Mononuclear cell (primary cell): Measurements from ENCODE around the gene KCP. TPM values are rescaled to one million over a fixed set of nuclear protein-coding genes. Genes with fewer than 3 reads are reported as not detected.

ENCODE experiments used
- H3K27me3 ChIP-seq: 2 replicates; pipeline ENCODE4 v1.6.0; 2011; ENCODE audit warnings: low read length, control low read depth; ENCODE audit not compliant: insufficient read depth
- H3K4me1 ChIP-seq: 2 replicates; pipeline ENCODE4 v1.5.1; 2011; ENCODE audit warnings: mild to moderate bottlenecking, low read length, control low read depth; ENCODE audit not compliant: insufficient read depth
- H3K4me3 ChIP-seq: 2 replicates; pipeline ENCODE4 v1.5.1; 2011; ENCODE audit warnings: mild to moderate bottlenecking, low read length, moderate library complexity
- H3K9me3 ChIP-seq: 2 replicates; pipeline ENCODE4 v1.5.1; 2011; ENCODE audit warnings: low read depth, mild to moderate bottlenecking, control low read depth, low read length
- total RNA-seq: library from RNA; depleted of rRNA; stranded (reverse); fragments of >200 nt; gene quantifications from one replicate; pipeline ENCODE4 v1.2.3, GENCODE V29; 2012

KCP gene
- total RNA-seq, 1 donor = 0.10 TPM

GRCh38 chr7:128906766-128907559 is 3.5 kb downstream of the KCP start:
- Histone ChIP-seq H3K4me3 (no peak overlapping the region), H3K27me3 (peaks cover 20% of the 10 kb centered on the region), H3K9me3 (no peaks in the 10 kb centered on the region), H3K4me1 (no peaks in the 10 kb centered on the region)

GRCh38 chr7:128906001-128906765 is 4.3 kb downstream of the KCP start:
- no peaks in the 10 kb centered on the region for H3K4me1 ChIP-seq
- H3K27me3 ChIP-seq = peaks cover 20% of the 10 kb centered on the region

GRCh38 chr7:128904381-128905197 is 5.9 kb downstream of the KCP start:
- Histone ChIP-seq H3K4me1 (no peaks in the 10 kb centered on the region), H3K9me3 (peaks cover 2% of the 10 kb centered on the region), H3K27me3 (peaks cover 6% of the 10 kb centered on the region), H3K4me3 (no peak overlapping the region)

More at GRCh38 chr7:128906001-128906765, 4.3 kb downstream of the KCP start:
- Histone ChIP-seq H3K4me3 (no peak overlapping the region), H3K9me3 (no peaks in the 10 kb centered on the region)

GRCh38 chr7:128903621-128904361 is 6.7 kb downstream of the KCP start:
- no peak overlapping the region for H3K4me3 ChIP-seq
- H3K4me1 ChIP-seq = no peaks in the 10 kb centered on the region
- H3K9me3 ChIP-seq = peaks cover 10% of the 10 kb centered on the region

GRCh38 chr7:128902761-128903585 is 7.5 kb downstream of the KCP start:
- H3K4me1 ChIP-seq = no peaks in the 10 kb centered on the region
- H3K27me3 ChIP-seq = no peaks in the 10 kb centered on the region
- peaks cover 11% of the 10 kb centered on the region for H3K9me3 ChIP-seq
- no peak overlapping the region for H3K4me3 ChIP-seq

More at GRCh38 chr7:128903621-128904361, 6.7 kb downstream of the KCP start:
- H3K27me3 ChIP-seq = no peaks in the 10 kb centered on the region

GRCh38 chr7:128900237-128900636 is 10.3 kb downstream of the KCP start:
- Histone ChIP-seq H3K9me3 (peaks cover 11% of the 10 kb centered on the region), H3K4me1 (no peaks in the 10 kb centered on the region), H3K27me3 (no peaks in the 10 kb centered on the region), H3K4me3 (no peak overlapping the region)

GRCh38 chr7:128899392-128899791 is 11.1 kb downstream of the KCP start:
- Histone ChIP-seq H3K4me3 (no peak overlapping the region), H3K9me3 (peaks cover 11% of the 10 kb centered on the region), H3K27me3 (no peaks in the 10 kb centered on the region), H3K4me1 (no peaks in the 10 kb centered on the region)

- Histone ChIP-seq H3K9me3 (peaks cover 11% of the 10 kb centered on the region), H3K4me3 (no peak overlapping the region), H3K27me3 (peaks cover 8% of the 10 kb centered on the region), H3K4me1 (no peaks in the 10 kb centered on the region)
Observed at GRCh38 chr7:128895320-128895719, 15.2 kb downstream of the KCP start.

- Histone ChIP-seq H3K4me1 (no peaks in the 10 kb centered on the region), H3K27me3 (peaks cover 18% of the 10 kb centered on the region), H3K4me3 (no peak overlapping the region), H3K9me3 (peaks cover 4% of the 10 kb centered on the region)
Observed at GRCh38 chr7:128894101-128894440, 16.4 kb downstream of the KCP start.

- H3K9me3 ChIP-seq = no peaks in the 10 kb centered on the region
- H3K4me3 ChIP-seq = no peak overlapping the region
- no peaks in the 10 kb centered on the region for H3K4me1 ChIP-seq
- peaks cover 18% of the 10 kb centered on the region for H3K27me3 ChIP-seq
Observed at GRCh38 chr7:128893251-128894100, 17.0 kb downstream of the KCP start.

- Histone ChIP-seq H3K4me3 (no peak overlapping the region), H3K9me3 (no peaks in the 10 kb centered on the region), H3K27me3 (peaks cover 18% of the 10 kb centered on the region), H3K4me1 (no peaks in the 10 kb centered on the region)
Observed at GRCh38 chr7:128892521-128893250, 17.8 kb downstream of the KCP start.

- Histone ChIP-seq H3K9me3 (no peaks in the 10 kb centered on the region), H3K4me3 (no peak overlapping the region), H3K4me1 (no peaks in the 10 kb centered on the region), H3K27me3 (peaks cover 18% of the 10 kb centered on the region)
Observed at GRCh38 chr7:128891942-128892269, 18.6 kb downstream of the KCP start.
